Activated CD4-positive, CD25-positive, alpha-beta regulatory T cell treated with anti-CD3 and anti-CD28 coated beads, Interleukin-2, amount 50 U/mL, for 72 hours (primary cell): ENCODE results near the gene HMCN2.
"Not testable (repeated sequence)": the region's sequence is repeated elsewhere in the genome, so short reads cannot be mapped to it uniquely, and the experiment has no call there.

Experiments
- DNase-seq: peaks from one replicate; pipeline ENCODE4 v3.0.0; 2021

HMCN2 gene

GRCh38 chr9:130422546-130422945 lies 157.0 kb downstream of the HMCN2 start:
- no peak for DNase-seq

GRCh38 chr9:130423272-130423671 lies 157.7 kb downstream of the HMCN2 start:
- no peak for DNase-seq

- DNase-seq: no peak
Measured at GRCh38 chr9:130424595-130425454, 159.3 kb downstream of the HMCN2 start.

- DNase-seq: no peak
Measured at GRCh38 chr9:130425741-130426466, 160.3 kb downstream of the HMCN2 start.

GRCh38 chr9:130426467-130426773 lies 160.9 kb downstream of the HMCN2 start:
- no peak for DNase-seq

GRCh38 chr9:130426883-130427282 lies 161.3 kb downstream of the HMCN2 start:
- no peak for DNase-seq

- DNase-seq: no peak
Measured at GRCh38 chr9:130427326-130427725, 161.8 kb downstream of the HMCN2 start.

GRCh38 chr9:130428086-130428665 lies 162.6 kb downstream of the HMCN2 start:
- DNase-seq: no peak

GRCh38 chr9:130429381-130429780 lies 163.8 kb downstream of the HMCN2 start:
- DNase-seq: no peak

GRCh38 chr9:130429831-130430230 lies 164.3 kb downstream of the HMCN2 start:
- DNase-seq: no peak

GRCh38 chr9:130430232-130430631 lies 164.7 kb downstream of the HMCN2 start:
- DNase-seq: no peak

GRCh38 chr9:130430734-130431535 lies 165.4 kb downstream of the HMCN2 start:
- DNase-seq: no peak

- no peak for DNase-seq
Measured at GRCh38 chr9:130431536-130432303, 166.2 kb downstream of the HMCN2 start.

- DNase-seq: no peak
Measured at GRCh38 chr9:130432362-130432761, 166.8 kb downstream of the HMCN2 start.

GRCh38 chr9:130432796-130433167 lies 167.2 kb downstream of the HMCN2 start:
- DNase-seq: no peak

- DNase-seq: peak; percentile 40
Measured at GRCh38 chr9:130433168-130433946, 167.8 kb downstream of the HMCN2 start.

- no peak for DNase-seq
Measured at GRCh38 chr9:130433947-130434262, 168.3 kb downstream of the HMCN2 start.

- not testable (repeated sequence) for DNase-seq
Measured at GRCh38 chr9:130434656-130435055, 169.1 kb downstream of the HMCN2 start.

GRCh38 chr9:130437011-130437789 lies 171.6 kb downstream of the HMCN2 start:
- no peak for DNase-seq

GRCh38 chr9:130438382-130438981 lies 172.9 kb downstream of the HMCN2 start:
- DNase-seq: no peak
